Kidney (tissue), 14 donors: ENCODE results near the gene TRPC4AP. TPM values are rescaled to one million over a fixed set of nuclear protein-coding genes. Genes with fewer than 3 reads are reported as not detected.

Source experiments
- DNase-seq, 5 donors: peaks; one replicate each; pipeline ENCODE4 v3.0.0-alpha.2; 2013 to 2020
- FAIRE-seq: peaks from 2 replicates; lab custom pipeline; 2012; peaks lifted over from hg19 to GRCh38; lab: Jason Lieb, UNC
- H3K27ac ChIP-seq, 2 donors: one replicate each; pipeline ENCODE4 v1.7.0; 2013; ENCODE audit warnings: low read depth in 2 of 2, low read length in 2 of 2, inconsistent platforms in 1 of 2
- H3K27me3 ChIP-seq: one replicate; pipeline ENCODE4 v1.7.1; 2013; ENCODE audit warnings: low read length, inconsistent platforms; ENCODE audit not compliant: control insufficient read depth, insufficient read depth
- H3K36me3 ChIP-seq, 3 donors: one replicate each; pipeline versions ENCODE4 v1.7.0 to v1.7.1; 2013; ENCODE audit warnings: low read length in 3 of 3, control low read depth in 1 of 3, inconsistent platforms in 1 of 3; ENCODE audit not compliant: insufficient read depth in 3 of 3, control insufficient read depth in 2 of 3
- H3K4me1 ChIP-seq, 3 donors: one replicate each; pipeline versions ENCODE4 v1.7.0 to v1.7.1; 2013; ENCODE audit warnings: low read length in 3 of 3, inconsistent platforms in 1 of 3, low read depth in 1 of 3; ENCODE audit not compliant: control insufficient read depth in 2 of 3, insufficient read depth in 2 of 3
- H3K4me3 ChIP-seq, 3 donors: one replicate each; pipeline versions ENCODE4 v1.7.0 to v1.8.1; 2013; ENCODE audit warnings: low read length in 3 of 3, control low read depth in 1 of 3, inconsistent platforms in 1 of 3
- H3K9ac ChIP-seq, 3 donors: one replicate each; pipeline versions ENCODE4 v1.7.0 to v1.7.1; 2013; ENCODE audit warnings: low read length in 3 of 3, control low read depth in 1 of 3, inconsistent platforms in 1 of 3
- H3K9me3 ChIP-seq, 3 donors: one replicate each; pipeline versions ENCODE4 v1.7.0 to v1.7.1; 2013; ENCODE audit warnings: low read length in 3 of 3, control low read depth in 1 of 3, inconsistent platforms in 1 of 3; ENCODE audit not compliant: control insufficient read depth in 2 of 3, insufficient read depth in 1 of 3
- intact Hi-C: fragments of 100-400 bp; cut with DNase I; formaldehyde crosslinking; loops from one replicate; pipeline ENCODE4 v1.11.1; 2022
- polyA plus RNA-seq: library from polyadenylated mRNA; stranded (reverse); fragments of 350-450 nt; fragmentation: Illumina TruSeq; extraction: RNeasy Lipid Tissue Mini Kit (QIAGEN cat#74804); gene quantifications from one replicate; pipeline ENCODE4 v1.2.3, GENCODE V29; 2014; ENCODE audit warnings: low read depth, low replicate concordance; ENCODE audit not compliant: insufficient read depth
- total RNA-seq: library from RNA; stranded (reverse); fragmentation: NEBNext Ultra II Directional; extraction: Animal tissue kit (Norgen Biotek cat#: 25700); gene quantifications from one replicate; pipeline ENCODE4 v1.2.1, GENCODE V29; 2021
- TF ChIP-seq, protein P1 (sequence below): IDR thresholded peaks from 3 replicates; pipeline ENCODE4 v1.5.1; 2012; ENCODE audit warnings: mild to moderate bottlenecking, moderate library complexity, borderline replicate concordance; ENCODE audit not compliant: insufficient read depth; ENCODE audit errors: extremely low read depth
- donor health status: control.
- donor health status: control.
- donor health status: control.
- donor health status: control.
- donor health status: control.
- donor health status: DM: yes; HTN: yes; CAD: no.
- donor health status: Normal renal cell carcinoma (clear cell type).

Gene TRPC4AP
- total and polyA plus RNA-seq, 2 donors from 2014 or later = 36.5 to 51.2 TPM

DNA sequence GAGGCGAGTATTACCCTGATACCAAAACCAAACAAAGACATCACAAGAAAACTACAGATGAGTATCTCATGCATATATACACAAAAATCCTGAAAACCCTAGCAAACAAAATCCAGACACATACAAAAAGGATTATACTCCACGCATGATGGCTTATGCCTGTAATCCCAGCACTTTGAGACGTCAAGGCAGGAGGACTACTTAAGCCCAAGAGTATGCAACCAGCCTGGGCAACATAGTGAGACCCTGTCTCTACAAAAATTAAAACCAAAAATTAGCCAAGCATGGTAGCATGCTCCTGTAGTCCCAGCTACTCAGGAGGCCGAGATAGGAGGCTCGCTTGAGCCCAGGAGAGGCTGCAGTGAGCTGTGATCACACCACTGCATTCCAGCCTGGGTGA is 32.4 kb downstream of the TRPC4AP start:
- Histone ChIP-seq H3K9me3 (no peaks in the 10 kb centered on the region), H3K4me1 (peaks cover 0 to 2% (median 0%) of the 10 kb centered on the region in 3 donors), H3K9ac (no peak overlapping the region), H3K27ac (no peak overlapping the region), H3K27me3 (no peaks in the 10 kb centered on the region), H3K4me3 (no peak overlapping the region), H3K36me3 (peaks cover 0 to 5% (median 0%) of the 10 kb centered on the region in 3 donors)
- DNase-seq = no peak
- intact Hi-C loops = no loop called here
- TF ChIP-seq, protein P1, sequence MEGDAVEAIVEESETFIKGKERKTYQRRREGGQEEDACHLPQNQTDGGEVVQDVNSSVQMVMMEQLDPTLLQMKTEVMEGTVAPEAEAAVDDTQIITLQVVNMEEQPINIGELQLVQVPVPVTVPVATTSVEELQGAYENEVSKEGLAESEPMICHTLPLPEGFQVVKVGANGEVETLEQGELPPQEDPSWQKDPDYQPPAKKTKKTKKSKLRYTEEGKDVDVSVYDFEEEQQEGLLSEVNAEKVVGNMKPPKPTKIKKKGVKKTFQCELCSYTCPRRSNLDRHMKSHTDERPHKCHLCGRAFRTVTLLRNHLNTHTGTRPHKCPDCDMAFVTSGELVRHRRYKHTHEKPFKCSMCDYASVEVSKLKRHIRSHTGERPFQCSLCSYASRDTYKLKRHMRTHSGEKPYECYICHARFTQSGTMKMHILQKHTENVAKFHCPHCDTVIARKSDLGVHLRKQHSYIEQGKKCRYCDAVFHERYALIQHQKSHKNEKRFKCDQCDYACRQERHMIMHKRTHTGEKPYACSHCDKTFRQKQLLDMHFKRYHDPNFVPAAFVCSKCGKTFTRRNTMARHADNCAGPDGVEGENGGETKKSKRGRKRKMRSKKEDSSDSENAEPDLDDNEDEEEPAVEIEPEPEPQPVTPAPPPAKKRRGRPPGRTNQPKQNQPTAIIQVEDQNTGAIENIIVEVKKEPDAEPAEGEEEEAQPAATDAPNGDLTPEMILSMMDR = no peak
- FAIRE-seq = no peak

DNA sequence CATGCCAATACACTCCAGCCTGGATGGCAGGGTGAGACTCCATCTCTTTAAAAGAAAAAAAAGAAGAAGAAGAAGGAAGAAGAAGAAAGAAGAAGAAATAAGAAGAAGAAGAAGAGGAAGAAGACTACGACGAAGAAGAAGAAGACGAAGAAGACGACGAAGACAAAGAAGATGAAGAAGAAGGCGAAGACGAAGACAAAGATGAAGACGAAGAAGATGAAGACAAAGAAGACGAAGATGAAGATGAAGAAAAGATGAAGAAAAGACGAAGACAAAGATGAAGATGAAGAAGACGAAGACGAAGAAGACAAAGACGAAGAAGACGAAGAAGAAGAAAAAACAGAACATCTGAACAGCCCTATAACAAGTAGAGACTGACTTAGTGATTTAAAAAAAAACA is 33.0 kb downstream of the TRPC4AP start:
- no peaks in the 10 kb centered on the region for H3K4me1 ChIP-seq
- H3K27me3 ChIP-seq = no peaks in the 10 kb centered on the region
- no peak for DNase-seq
- peaks cover 0 to 5% (median 3%) of the 10 kb centered on the region in 3 donors for H3K36me3 ChIP-seq
- TF ChIP-seq, protein P1 = no peak
- no peak overlapping the region for H3K27ac ChIP-seq
- intact Hi-C loops = no loop called here
- H3K9me3 ChIP-seq = no peaks in the 10 kb centered on the region
- H3K4me3 ChIP-seq = no peak overlapping the region
- no peak overlapping the region for H3K9ac ChIP-seq
- FAIRE-seq = no peak

DNA sequence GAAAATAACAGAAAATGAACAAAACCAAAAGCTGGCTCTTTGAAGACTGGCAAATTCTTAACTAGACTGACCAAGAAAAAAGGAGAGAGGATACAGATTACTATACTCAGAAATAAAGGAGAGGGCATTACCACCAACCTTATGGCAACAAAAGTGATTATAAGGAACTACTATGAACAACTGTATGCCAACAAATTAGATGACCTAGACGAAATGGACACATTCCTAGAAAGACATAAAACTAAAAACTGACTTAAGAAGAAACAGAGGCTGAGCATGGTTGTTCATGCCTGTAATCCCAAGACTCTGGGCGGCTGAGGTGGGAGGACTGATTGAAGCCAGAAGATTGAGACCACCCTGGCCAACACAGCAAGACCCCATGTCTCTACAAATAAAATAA is 33.5 kb downstream of the TRPC4AP start:
- intact Hi-C loops = no loop called here
- H3K27me3 ChIP-seq = no peaks in the 10 kb centered on the region
- H3K4me3 ChIP-seq = no peak overlapping the region
- no peak for DNase-seq
- H3K9me3 ChIP-seq = no peaks in the 10 kb centered on the region
- H3K4me1 ChIP-seq = no peaks in the 10 kb centered on the region
- H3K27ac ChIP-seq = no peak overlapping the region
- TF ChIP-seq, protein P1 = no peak
- no peak overlapping the region for H3K9ac ChIP-seq
- no peak for FAIRE-seq
- peaks cover 0 to 7% (median 4%) of the 10 kb centered on the region in 3 donors for H3K36me3 ChIP-seq
